ENCODE data around the gene GHRHR.

DNA sequence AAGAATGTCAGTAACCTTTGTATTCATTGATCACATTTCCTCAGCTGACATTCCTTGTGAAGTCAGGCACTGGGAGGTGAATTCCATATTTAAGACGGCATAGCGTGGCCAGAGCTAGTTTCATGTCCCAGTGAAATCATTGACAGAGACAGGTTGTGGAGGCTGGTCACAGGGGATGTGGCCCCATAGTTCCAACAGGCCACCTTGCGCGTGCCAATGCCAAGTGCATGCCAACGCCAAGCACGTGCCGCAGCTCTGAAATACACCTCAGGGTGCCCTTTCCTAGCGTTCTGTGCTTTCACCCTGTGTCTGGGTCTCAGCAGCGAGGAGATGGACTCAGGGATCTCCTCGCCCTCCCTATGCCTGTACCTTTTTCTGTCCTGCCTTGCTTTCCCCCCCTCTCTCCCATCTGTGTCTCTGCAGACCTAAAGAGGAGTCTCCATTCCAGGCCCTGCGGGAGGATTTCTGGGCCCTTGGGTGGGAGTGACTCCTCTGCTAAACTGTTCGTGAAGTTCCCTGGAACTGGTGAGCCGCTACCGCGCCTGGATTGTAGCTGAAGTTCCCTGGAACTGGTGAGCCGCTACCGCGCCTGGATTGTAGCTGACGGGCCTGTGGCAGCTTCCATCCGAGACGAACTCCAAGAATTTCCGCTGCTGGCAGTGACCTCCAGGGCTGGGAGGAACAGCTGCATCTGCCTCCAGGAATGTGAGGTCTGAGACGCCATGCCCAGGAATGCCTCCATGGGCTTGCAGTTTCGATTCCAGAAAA, 32.4 kb upstream of the GHRHR start:
- TF ChIP-seq CTCF (IDR thresholded peaks at IDR 0.05; ENCODE audit: low read length) (no peak), EZH2 (optimal IDR thresholded peaks at IDR 0.05; ENCODE audit: low read depth, low read length) (no peak), EZH2phosphoT487 (IDR thresholded peaks at IDR 0.05; ENCODE audit: low read length) (no peak)
